Mammary epithelial cell (primary cell): ENCODE data around the gene HOXB4.

Experiments used
- CTCF ChIP-seq, 2 donors: IDR thresholded peaks in 1 of 2; conservative IDR thresholded peaks in 1 of 2; 2 replicates each; pipeline ENCODE4 v1.5.1; 2011 to 2012; ENCODE audit warnings: inconsistent platforms in 2 of 2, low read length in 2 of 2, mild to moderate bottlenecking in 2 of 2, control low read depth in 1 of 2, low read depth in 1 of 2; ENCODE audit not compliant: insufficient read depth in 1 of 2; ENCODE audit errors: extremely low read depth in 1 of 2
- EZH2 ChIP-seq: IDR thresholded peaks from 2 replicates; pipeline ENCODE4 v1.6.1; 2012; ENCODE audit warnings: low read length, inconsistent platforms, borderline replicate concordance

GRCh38 chr17:48591255-48592056 lies 13.3 kb upstream of the HOXB4 start:
- no peak for TF ChIP-seq CTCF (conservative IDR thresholded peaks at IDR 0.05 in 1 of 2, IDR thresholded peaks at IDR 0.05 in 1 of 2; ENCODE audit: extremely low read depth in 1 of 2, insufficient read depth in 1 of 2, low read depth in 1 of 2, low read length in 2 of 2)
- TF ChIP-seq EZH2, result no peak
